Jurkat, Clone E6-1 (cell line): Measurements from ENCODE around the gene ERMARD.

Source experiments
- DNase-seq: peaks from one replicate; pipeline ENCODE4 v3.0.0-alpha.2; 2011; ENCODE audit warnings: low read depth, low spot score
- H3K4me3 ChIP-seq: 2 replicates; pipeline ENCODE4 v1.5.1; 2011; ENCODE audit warnings: mild to moderate bottlenecking, low read length, control low read depth, moderate library complexity

The ERMARD gene

DNA sequence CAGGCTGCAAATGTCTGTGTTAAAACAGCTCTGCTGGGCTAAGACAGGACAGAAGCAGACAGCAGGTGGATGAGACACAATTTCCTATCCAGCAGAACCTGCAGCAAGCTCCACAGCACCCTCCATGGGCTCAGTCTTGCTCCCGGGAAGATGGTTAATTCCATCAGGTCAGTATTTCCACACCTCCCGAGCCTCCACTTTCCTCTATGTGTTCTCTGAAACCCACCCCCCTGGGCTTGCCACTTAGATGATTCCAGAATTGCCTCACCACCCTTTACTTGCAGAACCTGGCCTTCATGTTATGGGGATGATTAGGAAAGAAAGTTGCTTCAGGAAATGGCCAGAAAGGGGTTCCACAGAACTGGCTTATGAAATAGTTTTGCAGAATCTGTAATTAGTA lies 43.8 kb downstream of the ERMARD start:
- DNase-seq = no peak
- H3K4me3 ChIP-seq = no peak overlapping the region

DNA sequence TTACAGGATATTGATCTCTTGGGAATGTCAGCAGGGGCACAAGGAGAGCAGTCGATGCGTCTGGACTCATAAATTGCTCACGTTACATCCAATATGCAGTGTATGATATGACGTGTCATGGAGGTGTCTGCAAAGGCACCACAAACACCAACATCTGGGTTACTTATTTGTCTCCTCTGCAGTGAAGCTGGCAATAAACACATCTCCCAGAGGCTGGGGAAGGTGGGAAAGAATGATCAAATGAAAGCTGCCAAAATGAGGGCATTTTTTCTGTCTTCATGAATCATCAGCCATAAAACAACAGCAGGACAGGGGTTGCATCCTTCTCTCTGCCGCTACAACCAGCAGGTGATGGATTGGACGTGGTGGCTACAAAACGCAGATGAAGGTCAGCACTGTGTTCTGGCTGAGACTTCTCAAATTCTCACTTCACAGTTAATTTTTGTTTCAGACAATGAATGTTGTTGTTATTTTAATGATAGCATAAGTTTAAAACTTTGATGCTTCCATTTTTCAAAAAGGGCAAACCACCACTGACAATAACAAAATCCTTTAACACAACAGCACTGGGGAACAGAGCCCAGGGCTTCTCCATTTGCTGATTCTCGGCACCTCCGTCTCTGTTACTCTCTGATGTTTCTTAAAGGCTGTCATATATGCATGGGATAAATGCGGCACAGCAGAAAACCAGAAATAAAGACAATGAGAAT lies 47.5 kb downstream of the ERMARD start:
- DNase-seq = no peak

DNA sequence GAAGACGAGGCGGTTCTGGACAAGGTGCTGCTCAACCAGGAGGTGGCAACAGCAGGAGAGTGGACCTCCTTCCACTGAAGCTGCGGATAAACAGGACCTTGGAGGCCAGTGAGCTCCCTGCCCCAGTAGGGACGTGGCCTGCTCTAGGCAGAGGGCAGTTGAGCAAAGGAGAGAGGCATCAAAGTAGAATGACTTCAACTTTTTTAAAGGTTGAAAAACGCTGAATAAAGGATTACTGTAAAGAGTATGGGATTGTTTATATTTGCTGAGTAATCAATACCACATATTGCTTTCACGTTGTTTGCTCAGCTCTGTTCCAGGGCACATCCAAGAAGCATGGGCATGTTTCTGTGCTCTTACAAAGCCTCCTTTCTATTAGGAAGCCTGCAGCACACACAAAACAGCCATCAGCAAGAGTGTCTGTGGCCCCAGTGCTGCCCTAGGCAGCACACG lies 48.1 kb downstream of the ERMARD start:
- H3K4me3 ChIP-seq = no peak overlapping the region
- DNase-seq = no peak

More for the DNA sequence above, 47.5 kb downstream of the ERMARD start:
- no peak overlapping the region for H3K4me3 ChIP-seq

DNA sequence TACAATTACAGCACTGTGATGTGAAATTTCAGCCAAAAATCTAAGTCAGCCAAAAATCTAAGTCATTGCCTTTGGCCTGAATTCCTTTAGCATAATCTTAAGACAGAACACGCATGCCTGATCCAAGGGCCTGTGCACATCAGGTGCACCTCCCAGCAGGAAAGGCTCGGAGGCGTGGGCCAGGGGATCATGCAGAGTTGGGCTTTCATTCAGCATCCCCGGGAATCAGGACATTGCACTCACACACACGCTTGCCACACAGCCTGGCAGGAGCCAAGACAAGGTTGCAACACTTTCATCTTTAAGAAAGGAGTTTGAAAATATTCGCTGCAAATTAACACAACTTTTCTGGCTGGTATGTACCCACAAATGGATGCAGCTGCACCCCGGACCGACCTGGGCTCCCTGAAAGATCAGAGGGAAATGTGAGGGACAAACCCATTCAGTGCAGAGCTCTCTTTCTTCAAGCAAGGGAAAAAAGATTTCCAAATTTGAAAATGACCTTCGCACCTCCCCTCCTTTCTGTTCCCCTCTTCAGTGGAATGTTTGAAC lies 48.8 kb downstream of the ERMARD start:
- no peak overlapping the region for H3K4me3 ChIP-seq
- DNase-seq = no peak

DNA sequence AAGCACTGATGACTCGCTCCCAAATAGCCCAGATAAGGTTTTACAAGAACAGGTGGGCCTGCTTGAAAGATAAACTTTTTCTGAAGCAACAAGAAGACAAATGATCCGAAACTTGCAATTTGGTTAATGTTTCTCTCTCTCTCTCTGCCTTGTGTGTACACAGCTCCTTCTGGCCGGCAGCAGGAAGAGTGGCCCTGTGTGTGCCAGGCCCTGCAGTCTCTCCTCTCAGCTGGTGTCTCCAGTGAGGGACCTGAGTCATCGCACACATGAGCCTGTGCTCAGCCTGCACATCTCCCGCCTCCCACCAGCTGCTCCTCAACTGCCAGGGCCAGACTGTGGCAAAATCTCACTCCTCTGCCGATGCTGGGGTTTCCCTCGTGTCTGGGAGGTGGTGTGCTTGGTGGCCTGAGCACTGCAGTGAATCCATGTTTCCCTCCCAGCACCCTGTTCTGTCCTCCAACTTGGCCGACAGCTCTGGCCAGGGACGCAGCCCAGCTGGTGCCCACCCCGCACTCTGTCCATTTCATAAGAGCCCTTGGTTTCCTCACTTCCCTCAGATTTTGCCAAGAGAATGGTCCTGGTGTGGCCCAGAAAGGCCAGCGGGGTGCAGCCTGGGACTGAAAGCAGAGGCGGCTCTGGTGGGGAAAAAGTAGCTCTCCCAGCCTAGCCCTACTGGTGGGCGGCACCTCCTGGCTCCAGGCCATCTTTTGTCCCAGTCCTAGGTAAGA lies 49.4 kb downstream of the ERMARD start:
- no peak overlapping the region for H3K4me3 ChIP-seq
- no peak for DNase-seq

DNA sequence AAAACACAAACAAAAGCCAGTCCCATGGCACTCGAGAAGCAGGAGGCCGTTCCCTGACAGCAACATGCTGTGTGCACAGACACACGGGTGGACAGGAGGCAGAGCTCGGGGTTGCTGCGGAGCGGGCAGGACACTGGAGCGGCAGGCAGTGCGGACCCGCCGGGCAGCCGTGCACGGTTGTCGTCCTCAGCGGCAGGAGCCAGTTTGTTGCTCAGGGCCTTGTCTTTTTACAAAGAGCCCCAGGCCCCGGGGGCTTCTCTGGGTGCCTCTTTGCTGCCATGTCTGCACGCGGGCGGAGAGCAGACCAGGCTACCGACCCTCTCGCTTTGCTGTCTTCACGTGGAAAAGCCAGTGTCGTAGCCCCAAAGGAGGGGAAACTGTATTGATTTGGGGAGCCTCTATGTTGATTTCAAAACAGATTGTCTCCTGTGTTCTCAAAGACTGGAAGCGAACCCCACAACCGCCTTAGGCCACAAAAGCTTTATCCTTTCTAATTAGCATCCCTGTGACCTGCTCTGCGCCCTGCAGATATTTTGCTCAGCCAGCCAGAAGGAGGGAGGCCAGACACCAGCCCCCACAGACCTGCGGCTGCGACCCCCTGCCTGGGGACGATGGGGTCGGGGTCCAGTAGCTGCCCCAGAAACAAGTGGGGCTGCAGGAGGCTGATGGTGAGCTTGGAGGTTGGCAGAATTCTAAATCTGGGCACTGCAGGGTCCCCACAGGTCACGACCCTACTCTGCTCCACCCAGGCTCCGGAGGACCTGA lies 50.2 kb downstream of the ERMARD start:
- DNase-seq = no peak
- no peak overlapping the region for H3K4me3 ChIP-seq

DNA sequence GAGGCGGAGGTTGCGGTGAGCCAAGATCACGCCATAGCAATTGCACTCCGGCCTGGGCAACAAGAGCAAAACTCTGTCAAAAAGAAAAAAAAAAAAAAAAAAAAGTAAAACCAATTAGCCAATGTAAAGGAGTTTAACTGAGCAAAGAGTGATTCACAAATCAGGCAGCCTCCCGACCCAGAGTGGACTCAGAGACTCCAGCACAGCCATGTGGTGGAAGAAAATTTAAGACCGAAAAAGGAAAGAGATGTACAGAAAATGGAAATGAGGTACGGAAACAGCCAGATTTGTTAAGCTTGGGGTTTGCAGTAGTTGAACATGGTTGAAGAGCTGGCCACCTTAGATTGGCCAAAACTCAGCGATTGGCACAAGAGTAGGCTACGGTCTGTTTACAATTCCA lies 51.4 kb downstream of the ERMARD start:
- H3K4me3 ChIP-seq = no peak overlapping the region
- DNase-seq = no peak

DNA sequence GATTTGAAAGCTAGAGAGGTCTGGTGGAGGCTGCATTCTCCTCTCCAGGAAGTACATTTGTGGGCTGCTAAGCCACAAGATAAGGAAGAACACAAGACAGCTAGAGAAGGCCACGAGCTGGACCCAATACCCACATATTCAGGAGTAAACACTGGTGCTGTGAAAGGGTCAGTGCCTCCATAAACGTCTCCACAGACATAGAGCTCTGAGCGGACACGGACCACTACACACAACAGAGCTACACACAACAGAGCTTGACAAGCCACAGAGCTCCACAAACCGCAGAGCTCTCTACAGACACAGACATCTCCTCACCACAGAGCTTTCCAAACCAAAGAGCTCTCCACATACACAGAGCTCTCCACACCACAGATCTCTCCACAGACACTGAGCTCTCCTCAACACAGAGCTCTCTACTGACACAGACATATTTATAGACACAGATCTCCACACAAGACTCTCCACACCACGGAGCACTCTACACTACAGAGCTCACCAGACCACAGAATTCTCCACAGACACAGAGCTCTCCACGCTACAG lies 51.9 kb downstream of the ERMARD start:
- DNase-seq = peak; percentile 67
- no peak overlapping the region for H3K4me3 ChIP-seq

DNA sequence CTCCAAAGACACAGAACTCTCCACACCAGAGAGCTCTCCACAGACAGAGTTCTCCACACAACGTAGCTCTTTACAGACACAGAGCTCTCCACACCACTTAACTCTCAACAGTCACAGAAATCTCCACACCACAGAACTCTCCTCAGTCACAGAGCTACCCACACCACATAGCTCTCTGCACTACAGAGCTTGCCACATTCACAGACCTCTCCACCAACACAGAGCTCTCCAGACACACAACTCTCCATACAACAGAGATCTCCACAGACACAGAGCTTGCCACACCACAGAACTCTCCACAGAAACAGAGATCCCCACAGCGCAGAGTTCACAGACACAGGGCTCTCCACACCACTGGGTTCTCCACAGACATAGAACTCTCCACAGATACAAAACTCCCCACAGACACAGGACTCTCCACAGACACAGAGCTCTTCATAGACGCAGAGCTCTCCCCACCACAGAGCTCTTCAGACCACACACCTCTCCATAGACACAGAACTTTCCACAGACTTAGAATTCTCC lies 52.5 kb downstream of the ERMARD start:
- no peak overlapping the region for H3K4me3 ChIP-seq
- no peak for DNase-seq

DNA sequence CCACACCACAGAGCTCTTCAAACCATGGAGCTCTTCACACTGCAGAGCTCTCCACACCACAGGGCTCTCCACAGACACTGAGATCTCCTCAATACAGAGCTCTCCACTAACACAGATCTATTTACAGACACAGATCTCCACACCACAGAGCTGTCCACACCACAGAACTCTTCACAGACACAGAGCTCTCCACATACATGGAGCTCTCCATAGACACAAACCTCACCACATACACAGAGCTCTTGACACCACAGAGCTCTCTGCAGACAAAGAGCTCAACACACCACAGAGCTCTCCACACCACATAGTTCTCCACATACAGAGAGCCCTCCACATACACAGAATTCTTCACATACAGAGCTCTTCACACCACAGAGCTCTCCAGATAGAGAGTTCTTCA lies 53.0 kb downstream of the ERMARD start:
- no peak overlapping the region for H3K4me3 ChIP-seq
- no peak for DNase-seq

DNA sequence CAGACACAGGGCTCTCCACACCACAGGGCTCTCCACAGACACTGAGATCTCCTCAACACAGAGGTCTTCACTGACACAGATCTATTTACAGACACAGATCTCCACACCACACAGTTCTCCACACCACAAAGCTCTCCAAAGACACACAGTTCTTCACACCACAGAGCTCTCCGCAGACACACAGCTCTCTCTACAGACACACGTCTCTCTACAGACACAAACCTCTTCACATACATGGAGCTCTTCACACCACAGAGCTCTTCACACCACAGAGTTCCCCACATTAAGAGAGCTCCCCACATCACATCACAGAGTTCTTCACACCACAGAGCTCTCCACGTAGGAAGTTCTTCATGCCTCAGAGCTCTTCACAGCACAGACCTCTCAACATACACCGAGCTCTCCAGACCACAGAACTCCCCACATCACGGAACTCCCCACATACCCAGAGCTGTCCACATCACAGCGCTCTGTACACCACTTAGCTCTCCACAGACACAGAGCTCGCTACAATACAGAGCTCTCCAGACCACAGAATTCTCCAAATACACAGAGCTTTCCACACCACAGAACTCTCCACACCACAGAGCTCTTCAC lies 53.9 kb downstream of the ERMARD start:
- no peak for DNase-seq

DNA sequence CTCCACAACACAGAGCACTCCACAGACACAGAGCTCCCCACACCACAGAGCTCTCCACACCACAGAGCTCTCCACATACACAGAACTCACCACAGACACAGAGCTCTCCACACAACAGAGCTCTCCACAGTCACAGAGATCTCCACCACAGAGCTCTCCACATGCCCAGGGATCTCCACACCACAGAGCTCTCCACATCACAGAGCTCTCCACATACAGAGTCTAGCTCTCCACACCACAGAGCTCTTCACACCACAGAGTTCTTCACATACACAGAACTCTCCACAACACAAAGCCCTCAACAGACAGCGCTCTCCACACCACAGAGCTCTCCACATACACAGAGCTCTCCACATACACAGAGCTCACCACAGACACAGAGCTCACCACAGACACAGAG lies 55.3 kb downstream of the ERMARD start:
- DNase-seq = peak; percentile 95
- no peak overlapping the region for H3K4me3 ChIP-seq

More for the DNA sequence above, 53.9 kb downstream of the ERMARD start:
- no peak overlapping the region for H3K4me3 ChIP-seq

DNA sequence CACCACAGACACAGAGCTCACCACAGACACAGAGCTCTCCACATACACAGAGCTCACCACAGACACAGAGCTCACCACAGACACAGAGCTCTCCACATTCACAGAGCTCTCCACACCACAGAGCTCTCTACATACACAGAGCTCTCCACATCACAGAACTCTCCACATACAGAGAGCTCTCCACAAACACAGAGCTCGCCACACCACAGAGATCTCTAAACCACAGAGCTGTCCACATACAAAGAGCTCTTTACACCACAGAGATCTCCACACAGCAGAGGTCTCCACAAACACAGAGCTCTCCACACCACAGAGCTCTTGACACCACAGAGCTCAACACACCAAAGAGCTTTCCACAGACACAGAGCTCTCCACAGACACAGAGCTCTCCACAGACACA lies 55.8 kb downstream of the ERMARD start:
- no peak overlapping the region for H3K4me3 ChIP-seq
- DNase-seq = peak; percentile 87

DNA sequence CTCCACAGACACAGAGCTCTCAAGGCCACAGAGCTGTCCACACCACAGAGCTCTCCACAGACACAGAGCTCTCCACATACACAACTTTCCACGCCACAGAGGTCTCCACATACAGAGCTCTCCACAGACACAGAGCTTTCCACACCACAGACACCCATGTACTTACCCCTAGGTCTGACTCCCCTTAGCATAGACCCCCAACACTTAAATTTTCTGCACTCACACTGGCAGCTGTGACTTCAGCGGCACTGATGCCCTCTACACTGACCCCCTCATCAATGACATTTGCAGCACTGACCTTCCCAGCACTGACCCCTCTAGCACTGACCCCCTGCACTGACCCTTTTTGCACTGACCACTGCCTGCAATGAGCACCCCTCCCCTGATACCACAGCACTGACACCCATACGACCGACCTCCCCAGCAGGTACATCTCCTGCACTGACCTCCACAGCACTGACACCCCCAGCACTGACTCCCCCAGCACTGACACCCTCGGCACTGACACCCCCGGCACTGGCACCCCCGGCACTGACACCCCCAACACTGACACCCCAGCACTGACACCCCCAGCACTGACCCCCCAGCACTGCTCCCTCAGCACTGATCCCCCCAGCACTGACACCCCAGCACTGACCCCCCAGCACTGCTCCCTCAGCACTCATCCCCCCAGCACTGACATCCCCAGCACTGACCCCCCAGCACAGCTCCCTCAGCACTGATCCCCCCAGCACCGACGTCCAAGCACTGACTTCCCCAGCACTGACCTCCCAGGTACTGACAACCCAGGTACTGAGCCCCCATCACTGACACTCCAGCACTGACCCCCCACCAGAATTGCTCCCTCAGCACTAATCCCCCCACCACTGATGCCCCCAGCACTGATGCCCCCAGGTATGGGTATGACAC lies 56.5 kb downstream of the ERMARD start:
- DNase-seq = no peak
- no peak overlapping the region for H3K4me3 ChIP-seq

DNA sequence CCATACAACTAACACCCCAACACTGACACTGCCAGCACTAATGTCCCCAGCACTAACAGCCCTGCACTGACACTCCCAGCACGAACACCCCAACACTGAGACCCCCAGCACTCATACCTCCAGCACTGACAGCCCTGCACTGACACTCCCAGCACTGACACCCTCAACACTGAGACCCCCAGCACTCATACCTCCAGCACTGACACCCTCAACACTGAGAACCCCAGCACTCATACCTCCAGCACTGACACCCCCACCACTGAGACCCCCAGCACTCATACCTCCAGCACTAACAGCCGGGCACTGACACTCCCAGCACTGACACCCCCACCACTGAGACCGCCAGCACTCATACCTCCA lies 57.2 kb downstream of the ERMARD start:
- no peak overlapping the region for H3K4me3 ChIP-seq
- DNase-seq = no peak

DNA sequence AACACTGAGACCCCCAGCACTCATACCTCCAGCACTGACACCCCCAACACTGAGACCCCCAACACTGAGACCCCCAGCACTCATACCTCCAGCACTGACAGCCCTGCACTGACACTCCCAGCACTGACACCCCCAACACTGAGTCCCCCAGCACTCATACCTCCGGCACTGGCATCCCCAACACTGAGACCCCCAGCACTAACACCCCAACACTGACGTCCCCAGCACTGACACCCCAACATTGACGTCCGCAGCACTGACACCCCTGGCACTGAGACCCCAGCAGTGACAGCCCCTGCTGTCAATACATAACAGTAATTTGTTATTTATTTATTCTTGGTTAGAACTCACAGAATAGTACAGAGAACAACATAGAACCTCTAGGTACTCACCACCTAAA lies 58.0 kb downstream of the ERMARD start:
- DNase-seq = no peak
- H3K4me3 ChIP-seq = no peak overlapping the region

DNA sequence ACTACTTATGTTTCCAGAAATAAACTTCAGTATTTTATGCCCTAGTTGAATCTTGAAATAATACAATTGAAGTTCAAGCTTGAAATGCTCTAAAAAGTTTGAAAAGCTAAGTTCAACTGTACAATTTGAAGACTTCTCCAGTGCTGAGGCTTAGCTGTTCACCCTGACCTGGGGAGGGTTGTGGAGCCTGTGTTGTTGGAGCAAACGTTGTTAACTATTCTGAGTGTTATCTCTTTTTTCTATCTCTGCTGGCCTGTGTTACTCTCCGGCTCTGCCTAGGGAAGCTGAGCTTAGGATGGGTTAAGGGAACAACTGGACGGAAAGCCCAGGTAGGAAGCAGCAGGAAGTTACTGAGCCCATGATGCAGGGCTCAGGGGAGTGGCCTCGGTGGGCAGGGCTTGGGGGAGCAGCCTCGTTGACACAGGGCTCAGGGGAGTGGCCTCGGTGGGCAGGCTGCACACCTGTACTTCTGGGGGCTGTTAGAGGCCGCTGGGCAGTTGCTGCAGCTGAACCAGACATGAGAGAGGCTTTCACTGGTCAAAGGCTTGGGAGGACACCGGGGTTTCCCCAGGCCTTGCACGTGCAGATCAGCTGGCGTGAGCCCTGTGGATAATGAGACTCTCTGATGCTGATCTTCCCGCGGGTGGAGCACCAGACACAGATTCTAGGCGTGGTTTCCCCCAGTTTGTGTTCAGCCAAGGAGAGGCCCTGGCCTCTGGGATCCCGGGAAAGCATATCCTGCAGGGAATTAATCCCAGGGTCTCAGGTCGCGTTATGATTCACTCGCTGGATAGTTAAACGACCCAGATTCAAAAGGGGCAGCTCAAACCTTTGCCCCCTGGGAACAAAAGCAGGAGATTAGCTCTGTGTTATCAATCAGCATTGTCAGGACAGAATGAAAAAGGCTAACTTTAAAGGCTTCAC lies 58.9 kb downstream of the ERMARD start:
- no peak overlapping the region for H3K4me3 ChIP-seq
- DNase-seq = no peak
